ENCODE data around the gene KLHL3.
A peak's percentile ranks its signal among the peaks of the same experiment; 100 is the strongest.
"Not testable (repeated sequence)": the region's sequence is repeated elsewhere in the genome, so short reads cannot be mapped to it uniquely, and the experiment has no call there.

Gene KLHL3

DNA sequence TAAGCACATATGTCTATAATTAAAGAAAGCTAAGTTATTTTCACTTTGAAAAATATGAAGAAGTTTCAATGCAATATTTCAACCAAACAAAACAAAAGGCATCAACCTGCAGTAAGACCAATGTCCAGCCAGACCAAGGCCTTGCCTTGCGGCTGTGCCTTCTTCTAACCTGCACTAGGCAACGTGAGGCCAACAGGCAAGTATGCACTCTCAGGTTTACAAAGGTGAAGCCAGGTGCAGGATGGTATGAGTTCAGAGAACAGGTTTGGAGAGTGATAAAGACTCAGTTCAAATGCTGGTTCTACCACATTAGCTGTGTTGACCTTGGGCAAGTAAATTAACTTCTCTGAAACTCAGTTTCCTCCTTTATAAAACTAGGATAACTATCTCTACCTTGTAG lies 79.3 kb downstream of the KLHL3 start:
- TF ChIP-seq, protein P1, sequence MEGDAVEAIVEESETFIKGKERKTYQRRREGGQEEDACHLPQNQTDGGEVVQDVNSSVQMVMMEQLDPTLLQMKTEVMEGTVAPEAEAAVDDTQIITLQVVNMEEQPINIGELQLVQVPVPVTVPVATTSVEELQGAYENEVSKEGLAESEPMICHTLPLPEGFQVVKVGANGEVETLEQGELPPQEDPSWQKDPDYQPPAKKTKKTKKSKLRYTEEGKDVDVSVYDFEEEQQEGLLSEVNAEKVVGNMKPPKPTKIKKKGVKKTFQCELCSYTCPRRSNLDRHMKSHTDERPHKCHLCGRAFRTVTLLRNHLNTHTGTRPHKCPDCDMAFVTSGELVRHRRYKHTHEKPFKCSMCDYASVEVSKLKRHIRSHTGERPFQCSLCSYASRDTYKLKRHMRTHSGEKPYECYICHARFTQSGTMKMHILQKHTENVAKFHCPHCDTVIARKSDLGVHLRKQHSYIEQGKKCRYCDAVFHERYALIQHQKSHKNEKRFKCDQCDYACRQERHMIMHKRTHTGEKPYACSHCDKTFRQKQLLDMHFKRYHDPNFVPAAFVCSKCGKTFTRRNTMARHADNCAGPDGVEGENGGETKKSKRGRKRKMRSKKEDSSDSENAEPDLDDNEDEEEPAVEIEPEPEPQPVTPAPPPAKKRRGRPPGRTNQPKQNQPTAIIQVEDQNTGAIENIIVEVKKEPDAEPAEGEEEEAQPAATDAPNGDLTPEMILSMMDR (conservative IDR thresholded peaks at IDR 0.05; ENCODE audit: control insufficient read depth, insufficient read depth, low read depth, low read length): no peak
- DNase-seq (ENCODE audit: low read depth): no peak
- no peak overlapping the region for H3K4me3 ChIP-seq (ENCODE audit: control insufficient read depth, low read depth, low read length)

DNA sequence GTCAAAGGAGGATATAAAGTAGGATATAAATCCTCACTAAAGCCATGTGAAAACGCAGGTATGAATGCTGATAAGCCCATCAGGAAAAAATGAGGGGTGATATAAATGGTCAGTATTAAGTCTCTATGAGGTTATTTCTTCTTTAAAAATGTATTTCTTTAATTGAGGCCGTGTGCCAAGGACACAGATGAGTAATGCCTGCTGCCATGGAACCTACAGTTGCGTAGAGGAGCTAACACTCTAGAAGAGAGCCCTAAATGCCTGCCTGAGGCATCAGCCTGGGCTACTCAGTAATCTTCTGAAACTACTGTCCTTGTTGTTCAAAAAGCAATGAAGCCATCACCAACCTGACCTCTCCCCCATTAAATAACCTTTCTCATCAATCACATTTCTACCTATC lies 84.9 kb downstream of the KLHL3 start:
- TF ChIP-seq, protein P1 (conservative IDR thresholded peaks at IDR 0.05; ENCODE audit: control insufficient read depth, insufficient read depth, low read depth, low read length): no peak
- no peak overlapping the region for H3K4me3 ChIP-seq (ENCODE audit: control insufficient read depth, low read depth, low read length)
- DNase-seq (ENCODE audit: low read depth): peak; percentile 28

DNA sequence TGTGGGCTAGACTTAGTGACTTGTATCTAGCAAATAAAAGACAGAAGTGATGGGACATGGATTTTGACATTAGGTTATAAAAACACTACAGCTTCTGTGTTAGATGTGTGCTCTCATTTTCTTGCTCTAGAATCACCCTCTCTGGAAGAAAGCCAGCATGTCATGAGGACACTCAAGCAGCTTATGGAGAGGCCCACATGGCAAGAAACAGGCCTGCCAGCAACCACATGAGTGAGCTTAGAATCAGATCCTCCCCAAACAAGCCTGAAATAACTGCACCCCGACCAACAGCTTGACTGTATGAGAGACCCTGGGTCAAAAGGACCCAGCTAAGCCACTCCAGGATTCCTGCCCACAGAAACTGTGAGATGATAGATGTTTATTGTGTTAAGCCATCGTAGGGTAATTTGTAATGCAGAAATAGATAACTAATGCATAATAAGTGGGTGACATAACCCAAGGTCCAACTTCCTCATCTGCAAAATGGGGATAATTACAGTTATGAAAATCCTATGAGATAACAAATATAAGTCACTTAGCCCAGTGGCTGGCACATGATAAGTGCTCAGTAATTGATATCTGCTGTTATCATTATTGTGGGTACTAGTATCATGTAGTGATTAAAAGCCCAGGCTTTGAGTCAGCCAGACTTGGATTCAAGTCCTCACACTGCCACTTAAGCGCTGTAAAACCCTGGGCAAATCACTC lies 86.5 kb downstream of the KLHL3 start:
- peak; percentile 59 for DNase-seq (ENCODE audit: low read depth)
- no peak overlapping the region for H3K4me3 ChIP-seq (ENCODE audit: control insufficient read depth, low read depth, low read length)
- TF ChIP-seq, protein P1 (conservative IDR thresholded peaks at IDR 0.05; ENCODE audit: control insufficient read depth, insufficient read depth, low read depth, low read length): no peak

DNA sequence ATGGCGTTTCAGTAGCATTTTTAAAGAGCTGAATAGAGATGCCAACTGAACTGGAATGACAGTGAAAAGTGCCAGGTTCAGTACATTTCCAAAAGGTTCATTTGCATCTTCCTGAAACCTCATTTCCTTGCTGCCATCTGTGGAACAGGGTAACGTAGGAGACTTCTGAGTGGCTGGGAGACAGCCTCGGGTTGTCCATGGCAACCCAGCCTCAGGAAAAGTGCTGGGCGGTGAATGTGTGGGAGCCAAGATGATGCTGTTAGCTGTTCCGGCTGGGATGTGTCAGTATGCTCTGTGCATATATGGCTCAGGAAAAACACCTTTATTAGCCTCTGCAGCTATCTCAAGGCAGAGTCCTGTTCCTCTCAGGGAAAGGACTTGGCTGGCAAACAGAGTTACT lies 87.5 kb downstream of the KLHL3 start:
- H3K4me3 ChIP-seq (ENCODE audit: control insufficient read depth, low read depth, low read length): no peak overlapping the region
- DNase-seq (ENCODE audit: low read depth): no peak
- TF ChIP-seq, protein P1 (conservative IDR thresholded peaks at IDR 0.05; ENCODE audit: control insufficient read depth, insufficient read depth, low read depth, low read length): no peak

DNA sequence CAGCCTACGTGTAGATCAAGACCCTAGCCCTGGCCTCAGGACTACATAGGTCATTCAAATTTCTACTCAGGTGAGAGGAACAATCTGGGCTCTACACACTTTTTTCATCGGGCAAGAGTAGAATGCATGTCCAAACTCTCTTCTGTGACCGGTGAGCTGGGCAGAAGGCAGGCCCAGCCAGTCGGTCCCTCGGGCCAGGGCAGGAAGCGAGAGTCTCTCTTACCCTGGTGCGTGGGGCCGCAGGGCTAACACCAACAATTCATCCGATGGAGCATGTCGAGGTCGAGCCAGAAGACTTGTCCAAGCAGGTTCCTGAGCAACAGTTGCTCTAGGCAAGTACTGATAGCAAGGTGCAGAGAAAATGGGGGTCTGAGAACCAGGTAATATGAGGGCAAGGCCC lies 88.5 kb downstream of the KLHL3 start:
- H3K4me3 ChIP-seq (ENCODE audit: control insufficient read depth, low read depth, low read length): no peak overlapping the region
- no peak for DNase-seq (ENCODE audit: low read depth)
- TF ChIP-seq, protein P1 (conservative IDR thresholded peaks at IDR 0.05; ENCODE audit: control insufficient read depth, insufficient read depth, low read depth, low read length): no peak

DNA sequence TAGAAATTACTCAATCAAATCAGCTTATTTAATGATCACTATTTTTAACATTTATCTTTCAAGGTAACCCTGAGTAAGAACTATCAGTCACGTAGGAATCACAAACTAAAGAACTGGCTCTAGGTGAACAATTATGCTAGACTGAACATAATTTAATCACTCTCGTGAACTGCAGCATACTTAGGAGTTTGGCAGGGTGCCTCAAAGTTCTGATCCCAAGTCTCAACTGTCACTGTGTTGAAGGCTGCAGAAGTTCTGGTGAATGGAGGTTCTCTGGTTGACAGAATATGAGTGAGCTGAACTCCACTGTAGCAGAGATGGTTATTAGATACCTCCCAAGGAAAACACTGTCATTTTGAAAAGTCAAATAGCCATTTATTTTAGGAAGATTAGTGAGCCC lies 89.1 kb downstream of the KLHL3 start:
- H3K4me3 ChIP-seq (ENCODE audit: control insufficient read depth, low read depth, low read length): no peak overlapping the region
- TF ChIP-seq, protein P1 (conservative IDR thresholded peaks at IDR 0.05; ENCODE audit: control insufficient read depth, insufficient read depth, low read depth, low read length): no peak
- no peak for DNase-seq (ENCODE audit: low read depth)

DNA sequence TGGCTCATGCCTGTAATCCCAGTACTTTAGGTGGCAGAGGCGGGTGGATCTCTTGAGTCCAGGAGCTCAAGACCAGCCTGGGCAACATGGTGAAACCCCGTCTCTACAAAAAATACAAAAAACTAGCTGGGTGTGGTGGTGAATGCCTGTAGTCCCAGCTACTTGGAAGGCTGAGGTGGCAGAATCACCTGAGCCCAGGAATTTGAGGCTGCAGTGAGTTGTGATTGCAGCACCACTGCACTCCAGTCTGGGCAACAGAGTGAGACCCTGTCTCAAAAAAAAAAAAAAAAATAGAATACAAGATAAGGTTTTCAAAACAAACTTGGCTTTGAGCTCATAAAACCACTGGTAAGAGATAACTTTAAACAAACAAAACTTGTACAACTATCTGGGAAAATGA lies 92.8 kb downstream of the KLHL3 start:
- not testable (repeated sequence) for DNase-seq (ENCODE audit: low read depth); H3K4me3 ChIP-seq (ENCODE audit: control insufficient read depth, low read depth, low read length)

All from fibroblast of mammary gland (primary cell).